Kidney tubule cell (primary cell): ENCODE measurements around the gene EPM2AIP1.
A peak's percentile ranks its signal among the peaks of the same experiment; 100 is the strongest.
"Not testable (repeated sequence)": the region's sequence is repeated elsewhere in the genome, so short reads cannot be mapped to it uniquely, and the experiment has no call there.

ENCODE experiments used
- DNase-seq: peaks from one replicate; pipeline ENCODE4 v3.0.0-alpha.2; 2018; ENCODE audit warnings: low spot score

Gene EPM2AIP1

DNA sequence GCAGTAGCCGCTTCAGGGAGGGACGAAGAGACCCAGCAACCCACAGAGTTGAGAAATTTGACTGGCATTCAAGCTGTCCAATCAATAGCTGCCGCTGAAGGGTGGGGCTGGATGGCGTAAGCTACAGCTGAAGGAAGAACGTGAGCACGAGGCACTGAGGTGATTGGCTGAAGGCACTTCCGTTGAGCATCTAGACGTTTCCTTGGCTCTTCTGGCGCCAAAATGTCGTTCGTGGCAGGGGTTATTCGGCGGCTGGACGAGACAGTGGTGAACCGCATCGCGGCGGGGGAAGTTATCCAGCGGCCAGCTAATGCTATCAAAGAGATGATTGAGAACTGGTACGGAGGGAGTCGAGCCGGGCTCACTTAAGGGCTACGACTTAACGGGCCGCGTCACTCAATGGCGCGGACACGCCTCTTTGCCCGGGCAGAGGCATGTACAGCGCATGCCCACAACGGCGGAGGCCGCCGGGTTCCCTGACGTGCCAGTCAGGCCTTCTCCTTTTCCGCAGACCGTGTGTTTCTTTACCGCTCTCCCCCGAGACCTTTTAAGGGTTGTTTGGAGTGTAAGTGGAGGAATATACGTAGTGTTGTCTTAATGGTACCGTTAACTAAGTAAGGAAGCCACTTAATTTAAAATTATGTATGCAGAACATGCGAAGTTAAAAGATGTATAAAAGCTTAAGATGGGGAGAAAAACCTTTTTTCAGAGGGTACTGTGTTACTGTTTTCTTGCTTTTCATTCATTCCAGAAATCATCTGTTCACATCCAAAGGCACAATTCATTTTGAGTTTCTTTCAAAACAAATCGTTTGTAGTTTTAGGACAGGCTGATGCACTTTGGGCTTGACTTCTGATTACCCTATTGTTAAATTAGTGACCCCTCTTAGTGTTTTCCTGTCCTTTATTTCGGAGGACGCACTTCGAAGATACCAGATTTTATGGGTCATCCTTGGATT, 674 bp upstream of the EPM2AIP1 start, which contains the start of gene MLH1:
Gene MLH1, plus strand, starts transcription at position 193 of the 958 bp plus-strand sequence. Its CDS starts 30 bp downstream, at position 223.
- DNase-seq: peak; percentile 100

GRCh38 chr3:36991923-36992805, 767 bp downstream of the EPM2AIP1 start:
- DNase-seq: peak; percentile 56

GRCh38 chr3:36991147-36991546, 1.8 kb downstream of the EPM2AIP1 start:
- DNase-seq: no peak

DNA sequence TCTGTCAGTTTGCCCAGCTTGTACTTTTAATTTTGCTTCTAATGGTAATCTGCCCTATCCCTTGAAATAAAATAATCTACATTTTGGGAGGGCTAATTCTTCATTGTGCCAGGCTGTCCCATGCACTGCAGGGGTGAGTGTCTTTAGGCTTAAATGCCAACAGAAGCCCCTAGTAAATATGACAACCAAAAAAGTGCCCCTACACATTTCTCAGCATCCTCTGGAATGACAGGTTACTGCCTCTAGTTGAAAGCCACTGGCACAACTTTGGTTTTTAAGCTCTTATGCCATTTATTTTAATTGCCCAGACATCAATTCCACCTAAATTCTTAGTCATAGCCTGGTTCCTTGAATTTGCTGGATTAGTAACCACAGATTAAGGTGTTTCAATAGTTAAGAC, 3.4 kb downstream of the EPM2AIP1 start:
- no peak for DNase-seq

DNA sequence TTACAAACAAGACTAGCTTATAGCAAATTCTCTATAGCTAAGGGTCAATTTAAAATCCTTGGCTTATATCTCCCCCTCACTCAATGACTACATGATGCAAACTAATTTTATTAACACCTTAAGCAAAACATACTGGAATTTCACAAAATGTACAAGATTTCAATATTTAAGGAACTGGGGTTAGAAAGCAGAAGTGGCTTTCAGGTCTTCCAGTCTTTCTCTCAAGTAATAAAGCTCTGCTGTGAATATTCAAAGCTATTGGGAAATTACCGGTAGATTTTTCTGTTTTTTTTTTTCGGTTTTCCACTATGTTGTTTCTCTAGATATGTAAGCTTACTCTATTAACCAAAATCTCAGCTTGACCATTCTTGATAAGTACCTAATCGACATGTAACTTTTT, 3.9 kb downstream of the EPM2AIP1 start:
- DNase-seq: no peak

GRCh38 chr3:36988356-36988755, 4.6 kb downstream of the EPM2AIP1 start:
- DNase-seq: no peak

- DNase-seq: no peak
These were observed 11.9 kb downstream of the EPM2AIP1 start for GRCh38 chr3:36981006-36981405.

GRCh38 chr3:36973139-36973538, 19.8 kb downstream of the EPM2AIP1 start:
- DNase-seq: no peak

- DNase-seq: no peak
These were observed 20.8 kb downstream of the EPM2AIP1 start for GRCh38 chr3:36972163-36972562.

GRCh38 chr3:36969540-36970432, 23.1 kb downstream of the EPM2AIP1 start:
- DNase-seq: peak; percentile 90

- DNase-seq: no peak
These were observed 23.8 kb downstream of the EPM2AIP1 start for GRCh38 chr3:36969085-36969484.

GRCh38 chr3:36965440-36965839, 27.5 kb downstream of the EPM2AIP1 start:
- no peak for DNase-seq

GRCh38 chr3:36964817-36965216, 28.1 kb downstream of the EPM2AIP1 start:
- no peak for DNase-seq

GRCh38 chr3:36964331-36964730, 28.6 kb downstream of the EPM2AIP1 start:
- no peak for DNase-seq

GRCh38 chr3:36963008-36963407, 29.9 kb downstream of the EPM2AIP1 start:
- not testable (repeated sequence) for DNase-seq

DNA sequence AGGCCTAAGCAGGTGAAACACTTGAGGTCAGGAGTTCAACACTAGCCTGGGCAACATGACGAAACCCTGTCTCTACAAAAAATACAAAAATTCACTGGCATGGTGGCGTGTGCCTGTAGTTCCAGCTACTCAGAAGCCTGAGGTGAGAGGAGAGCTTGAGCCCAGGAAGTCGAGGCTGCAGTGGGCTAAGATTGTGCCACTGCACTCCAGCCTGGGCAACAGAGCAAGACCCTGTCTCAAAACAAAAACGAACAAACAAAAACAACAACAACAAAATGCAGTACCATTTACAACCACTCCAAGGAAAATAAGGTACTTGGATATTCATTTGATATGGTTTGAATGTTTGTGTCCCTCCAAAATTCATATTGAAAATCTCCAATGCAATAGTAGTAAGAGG, 32.4 kb downstream of the EPM2AIP1 start:
- no peak for DNase-seq

- DNase-seq: peak; percentile 77
These were observed 33.1 kb downstream of the EPM2AIP1 start for GRCh38 chr3:36959821-36960220.

DNA sequence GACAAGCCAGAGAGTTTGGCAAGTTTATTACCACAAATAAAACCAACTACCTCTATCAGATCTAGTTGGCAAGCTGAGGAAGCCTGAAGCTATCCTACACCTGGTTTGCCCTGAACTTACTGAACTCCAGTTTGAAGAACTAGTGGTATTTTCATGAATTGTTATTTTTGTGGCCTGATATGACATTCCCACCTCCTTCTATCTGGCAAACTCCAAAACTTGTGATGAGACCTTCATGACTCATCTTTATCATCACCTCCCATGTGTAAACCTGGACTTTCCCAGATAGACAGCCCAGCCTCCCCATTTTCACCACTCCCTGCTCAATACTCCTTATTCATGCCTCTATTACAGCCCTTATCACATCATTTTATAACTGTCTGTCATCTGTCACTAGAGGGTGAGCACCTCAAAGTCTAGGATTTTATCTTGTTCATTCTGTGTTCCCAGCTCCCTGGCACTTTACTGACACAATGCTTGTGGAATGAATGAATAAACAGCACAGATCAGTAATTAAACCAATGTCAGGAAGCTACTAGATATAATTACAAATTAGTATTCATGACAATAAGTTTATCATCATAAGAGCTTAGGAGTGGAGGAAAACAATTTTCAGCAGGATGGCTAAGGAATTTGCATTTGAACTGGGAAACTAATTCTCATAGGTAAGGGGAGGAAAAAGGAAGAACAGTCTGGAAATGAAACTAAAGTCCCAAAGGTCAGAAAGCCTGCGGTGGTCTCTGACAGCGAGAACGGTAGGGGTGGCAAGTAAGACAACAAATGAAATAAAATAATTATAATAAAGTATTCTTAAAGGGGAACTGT, 34.9 kb downstream of the EPM2AIP1 start:
- peak; percentile 93 for DNase-seq

DNA sequence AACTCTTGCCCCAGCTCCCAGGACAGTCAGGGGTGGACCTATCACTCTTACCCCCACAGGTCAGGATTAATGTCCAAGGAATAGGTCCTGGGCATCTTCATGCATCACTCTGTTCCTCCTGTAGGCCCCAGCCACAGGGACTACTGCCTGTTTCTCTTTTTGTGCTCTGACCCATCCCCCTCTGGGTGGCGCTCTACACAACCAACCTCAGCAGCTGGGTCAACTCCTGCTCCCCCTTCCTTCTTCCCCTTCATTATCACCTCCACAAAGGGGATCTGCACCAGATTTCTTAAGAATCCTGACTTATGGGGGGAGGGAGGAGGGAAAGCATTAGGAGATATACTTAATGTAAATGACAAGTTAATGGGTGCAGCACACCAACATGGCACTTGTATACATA, 35.9 kb downstream of the EPM2AIP1 start:
- DNase-seq: no peak

GRCh38 chr3:36956155-36956554, 36.8 kb downstream of the EPM2AIP1 start:
- DNase-seq: no peak
